NCI-H146 (cell line): ENCODE data around the gene REEP1.

ENCODE experiments used
- DNase-seq: peaks from one replicate; lab custom pipeline; 2025; lab: John Stamatoyannopoulos, UW

Gene REEP1

DNA sequence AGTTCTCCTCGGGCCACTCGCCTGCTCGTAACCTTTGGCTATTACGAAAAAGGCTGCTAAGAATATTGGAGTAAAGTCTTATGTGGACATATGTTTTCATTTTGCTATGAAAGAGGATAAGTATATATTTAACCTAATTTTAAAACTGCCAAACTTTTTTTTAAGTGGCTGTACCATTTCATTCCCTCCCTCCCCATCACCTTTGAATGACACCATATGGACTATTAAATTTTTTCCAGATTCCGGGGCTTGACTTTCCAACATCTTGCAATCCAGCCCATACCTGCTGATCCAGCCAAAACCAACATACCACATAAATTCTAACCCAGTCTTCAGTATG is 31.5 kb downstream of the REEP1 start:
- DNase-seq: no peak

DNA sequence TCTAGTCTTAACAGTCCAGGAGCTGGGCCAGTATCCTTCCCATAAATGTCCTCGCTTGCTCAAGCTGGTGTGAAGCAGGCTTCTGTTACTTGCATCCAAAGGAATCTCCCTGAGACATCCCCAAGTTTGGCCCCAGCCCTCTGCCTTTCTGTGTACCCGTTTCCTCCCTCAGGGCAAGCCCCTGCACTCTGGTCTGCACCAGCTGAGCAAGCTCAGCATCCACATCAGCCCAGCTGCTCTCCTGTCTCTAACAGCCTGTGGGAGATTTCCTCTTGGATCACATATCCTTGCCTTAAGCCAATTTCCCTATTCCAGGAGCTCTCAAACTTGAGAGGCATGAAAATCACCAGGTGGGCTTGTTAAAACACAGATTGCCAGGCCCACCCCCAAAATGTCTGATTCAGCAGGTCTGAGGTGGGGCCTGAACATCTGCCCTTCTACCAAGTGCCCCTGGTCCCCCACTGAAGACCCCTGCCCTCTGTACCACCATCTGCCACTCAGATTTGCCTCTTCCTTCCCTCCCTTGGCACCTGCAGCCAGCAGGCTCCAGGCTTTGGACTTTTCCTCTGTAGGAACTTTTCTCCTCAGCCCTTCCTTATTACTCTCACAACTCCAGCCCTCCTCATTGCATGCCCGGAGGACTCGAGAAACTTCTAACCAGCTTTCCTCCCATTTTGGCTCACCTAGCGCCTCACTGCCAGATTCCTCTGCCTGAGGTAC is 32.1 kb downstream of the REEP1 start:
- no peak for DNase-seq

DNA sequence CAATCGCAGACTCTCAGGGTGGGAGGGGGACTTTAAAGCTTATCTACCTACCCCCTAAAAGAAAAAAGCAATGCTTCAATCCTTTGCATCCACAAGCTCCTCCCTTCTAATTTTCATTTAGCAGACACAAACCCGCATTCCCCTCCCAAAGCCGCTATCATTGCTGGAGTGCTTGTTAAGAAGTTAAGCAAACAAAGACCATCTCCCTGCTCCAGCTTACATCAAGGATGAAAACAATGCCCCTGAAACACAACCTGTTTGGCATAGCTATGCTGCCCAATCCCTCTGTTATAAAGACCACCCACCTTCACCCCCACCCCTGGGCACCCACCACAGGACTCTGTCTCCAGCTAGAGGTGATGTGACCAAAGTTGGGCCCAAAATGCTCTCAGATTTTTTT is 33.0 kb downstream of the REEP1 start:
- DNase-seq: peak; percentile 42

DNA sequence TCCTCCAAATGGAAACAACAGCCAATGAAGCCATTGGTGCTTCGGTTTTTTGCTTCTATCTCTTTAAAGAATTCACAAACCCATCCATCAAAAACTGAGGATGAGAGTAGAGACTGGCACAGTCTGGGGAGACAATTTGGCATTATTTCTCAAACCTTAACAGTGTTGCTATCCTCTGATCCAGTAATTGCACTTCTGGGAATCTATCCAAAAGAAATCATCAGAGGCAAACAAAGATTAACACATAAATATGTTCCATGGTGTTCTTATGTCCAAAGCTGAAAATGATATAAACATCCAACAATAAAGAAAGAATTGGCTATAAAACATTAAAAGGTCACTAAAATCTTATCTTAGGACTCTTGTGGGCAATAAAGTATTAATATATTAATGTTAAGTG is 35.1 kb downstream of the REEP1 start:
- no peak for DNase-seq

DNA sequence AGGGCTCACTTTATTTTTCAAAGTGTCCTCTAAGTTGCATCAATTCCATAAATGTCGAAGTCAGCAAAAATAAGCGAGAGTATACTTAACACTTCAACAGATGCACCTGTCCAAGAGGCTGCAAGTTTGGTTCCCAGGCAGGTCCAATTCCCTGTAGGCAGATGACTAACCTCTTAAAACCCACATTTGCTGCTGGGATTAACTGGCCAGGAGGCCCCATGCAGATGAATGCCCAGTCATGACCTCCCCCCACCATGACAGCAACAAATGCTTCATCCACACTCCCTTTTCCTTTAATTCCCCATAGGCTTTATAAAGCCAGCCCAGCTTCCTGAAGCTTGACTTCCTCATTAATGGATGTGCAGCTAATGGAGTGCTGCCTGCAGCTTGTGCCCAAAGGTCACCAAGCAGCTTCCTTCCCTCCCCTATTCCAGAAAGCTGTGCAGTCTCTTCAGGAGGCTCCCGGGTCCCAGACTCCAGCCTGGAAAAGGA is 35.7 kb downstream of the REEP1 start:
- DNase-seq: no peak

DNA sequence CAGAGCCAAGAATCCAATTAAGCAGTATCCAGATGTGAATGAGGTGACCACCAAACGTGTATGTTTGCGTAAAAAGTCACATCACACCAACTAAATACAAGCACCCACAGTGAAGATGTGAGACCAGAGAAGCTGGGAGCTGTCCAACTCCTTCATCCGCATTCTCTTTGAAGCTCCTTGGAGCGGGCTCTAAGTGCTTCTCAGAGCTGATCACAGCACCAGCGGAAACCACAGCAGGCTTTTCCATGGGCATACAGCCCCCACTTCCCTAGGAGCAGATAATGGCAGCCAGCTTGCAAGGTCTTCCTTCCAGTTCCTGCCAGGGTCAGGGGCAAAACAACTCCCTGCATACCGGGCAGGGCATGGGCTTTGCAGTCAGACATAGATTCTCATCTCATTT is 36.4 kb downstream of the REEP1 start:
- no peak for DNase-seq

DNA sequence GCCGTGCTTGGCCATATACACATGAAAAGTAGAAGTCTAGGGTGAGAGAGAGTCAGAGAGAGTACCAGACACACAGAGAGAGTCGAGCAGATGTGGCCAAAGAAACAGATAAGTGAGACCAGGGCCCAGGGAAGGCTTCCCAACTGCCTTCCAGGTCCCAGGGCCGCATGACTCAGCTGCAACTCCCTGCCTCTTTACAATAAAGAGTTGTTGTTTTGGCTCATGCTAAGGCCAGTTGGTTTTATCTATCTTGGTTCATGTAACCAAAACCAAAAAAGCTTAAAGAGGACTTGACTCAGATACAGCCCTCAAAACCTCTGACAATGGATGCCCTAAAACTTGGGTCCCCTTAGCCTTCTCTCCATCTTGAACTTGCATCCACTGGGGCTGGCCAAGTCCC is 36.9 kb downstream of the REEP1 start:
- no peak for DNase-seq

DNA sequence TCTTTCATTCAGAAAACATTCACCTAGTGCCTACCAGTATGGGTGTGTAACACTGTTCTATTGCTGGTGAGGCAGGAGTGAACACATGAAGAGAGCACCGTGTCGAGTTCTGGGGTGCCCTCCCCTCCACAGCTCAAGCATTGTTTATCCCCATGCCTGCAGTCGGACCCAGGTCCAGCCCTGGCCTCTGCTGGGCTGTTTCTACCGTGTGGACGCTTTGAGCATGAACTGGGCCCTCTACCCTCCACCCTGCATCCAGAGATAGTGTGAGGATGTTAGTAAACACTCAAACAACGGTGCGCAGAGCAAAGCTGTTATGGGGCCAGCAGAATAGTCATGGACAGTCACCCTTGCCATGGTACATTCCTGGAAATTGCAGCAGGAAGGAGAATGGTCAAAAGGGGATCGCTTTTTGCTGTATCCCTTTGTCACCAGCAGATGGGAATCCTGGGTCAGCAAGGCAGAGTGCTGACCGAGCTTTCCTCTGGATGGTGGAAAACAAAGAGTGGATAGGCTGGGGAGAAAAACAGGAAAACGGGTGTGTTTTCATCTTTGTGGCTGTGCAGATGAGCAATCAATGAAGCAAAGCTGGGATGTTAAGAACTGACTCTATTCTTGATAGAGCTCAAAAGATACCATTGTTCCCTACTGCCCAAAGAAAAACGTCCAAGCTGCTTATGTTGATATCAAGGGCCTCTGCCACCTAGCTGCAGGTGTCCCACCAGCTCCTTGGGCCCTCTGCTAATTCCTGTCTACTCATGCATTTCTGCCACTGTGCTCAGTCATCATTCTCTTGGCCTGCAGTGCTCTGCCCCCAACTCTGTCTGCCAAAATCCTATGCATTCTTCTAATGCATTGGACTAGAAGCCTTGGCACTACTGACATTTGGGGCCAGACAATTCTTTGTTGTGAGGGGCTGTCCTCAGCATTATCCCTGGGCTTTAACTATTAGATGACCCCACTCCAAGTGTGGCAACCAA is 38.7 kb downstream of the REEP1 start:
- DNase-seq: peak; percentile 22

DNA sequence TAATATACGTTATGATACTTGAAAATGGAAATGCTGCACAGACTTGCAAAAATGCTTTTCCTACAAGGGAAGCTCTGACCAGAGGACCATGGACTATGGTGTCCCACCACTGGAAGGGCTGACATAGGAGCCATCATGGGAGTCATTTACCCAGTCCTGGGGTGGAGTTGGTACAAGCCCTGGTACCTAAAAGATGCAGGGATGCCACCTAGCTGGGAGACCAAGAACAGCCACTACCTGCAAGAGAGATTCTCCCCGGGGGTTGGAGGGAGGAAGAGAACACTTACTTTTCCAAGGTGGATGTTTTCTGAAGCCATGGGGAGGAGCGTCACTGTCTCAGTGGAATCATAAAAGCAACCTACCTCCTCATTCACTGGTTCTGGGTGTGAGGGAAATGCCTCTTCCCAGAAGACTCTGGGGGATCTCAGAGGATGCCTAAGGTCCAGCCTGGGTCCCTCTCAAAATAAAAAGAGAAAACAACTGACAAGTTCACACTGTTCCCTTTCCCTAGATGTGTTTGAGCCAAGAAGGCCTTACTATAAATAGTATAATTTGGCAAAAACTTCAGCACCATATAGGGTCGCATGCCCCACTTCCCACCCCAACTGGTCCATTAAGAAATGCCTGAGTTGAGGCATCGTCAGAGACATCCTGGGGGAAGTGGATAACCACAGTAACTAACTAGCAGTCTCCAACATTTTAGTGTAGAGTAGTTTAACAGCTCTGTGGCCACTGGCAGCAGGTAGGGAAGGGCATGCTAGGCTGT is 39.9 kb downstream of the REEP1 start:
- DNase-seq: peak; percentile 14

DNA sequence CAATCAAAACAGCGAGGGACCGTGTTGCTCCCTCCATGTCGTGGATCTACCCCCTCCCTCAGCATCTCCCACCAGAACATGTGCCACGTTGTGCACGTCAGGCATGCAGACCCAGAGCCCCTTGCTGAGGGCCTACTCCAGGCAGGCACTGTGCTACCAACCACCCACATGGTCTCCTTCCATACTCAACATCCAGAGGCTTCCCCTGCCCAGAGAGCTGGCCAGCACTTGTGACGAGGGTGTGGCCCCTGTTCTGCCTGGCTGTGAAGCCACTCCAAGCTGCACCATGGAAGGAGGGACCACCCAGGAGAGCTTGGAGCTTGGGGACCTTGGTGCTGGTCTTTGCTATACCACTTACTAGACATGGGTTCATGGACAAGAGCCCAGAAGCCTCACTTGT is 40.5 kb downstream of the REEP1 start:
- DNase-seq: no peak

DNA sequence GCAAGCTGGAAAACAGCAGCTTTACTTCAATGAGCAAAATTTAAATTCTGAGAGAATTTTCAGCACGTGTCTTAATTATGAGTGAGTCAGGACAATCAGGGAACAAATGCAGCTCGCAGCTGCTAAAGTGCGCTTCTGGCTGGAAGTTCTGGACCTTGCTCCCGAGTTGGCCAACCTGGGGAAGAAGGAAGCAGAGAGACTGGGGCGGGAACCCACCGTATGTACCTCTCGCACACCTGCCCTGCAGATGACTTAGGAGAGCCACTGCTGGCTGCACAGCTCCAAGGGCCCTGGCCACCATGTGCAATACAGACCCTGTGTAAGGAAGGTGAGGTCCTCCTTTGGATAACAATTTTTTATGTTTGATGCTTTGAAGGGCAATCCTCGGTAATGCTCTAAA is 42.4 kb downstream of the REEP1 start:
- peak; percentile 52 for DNase-seq

DNA sequence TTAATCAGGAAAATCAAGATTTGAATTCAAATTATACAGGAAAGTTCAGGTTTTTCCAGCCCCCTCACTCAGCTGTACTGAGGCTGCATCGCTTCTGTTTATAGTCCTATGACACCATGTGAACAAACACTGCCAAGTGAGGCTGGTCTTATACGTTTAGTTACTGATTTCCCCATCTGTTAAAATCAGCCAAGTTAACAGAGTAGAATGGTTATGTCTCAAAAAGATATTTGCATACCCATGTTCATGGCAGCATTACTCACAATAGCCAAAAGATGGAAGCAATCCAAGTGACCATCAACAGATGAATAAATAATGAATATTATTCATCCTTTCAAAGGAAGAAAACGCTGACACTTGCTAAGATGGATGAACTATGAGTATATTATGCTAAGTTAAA is 43.8 kb downstream of the REEP1 start:
- no peak for DNase-seq

DNA sequence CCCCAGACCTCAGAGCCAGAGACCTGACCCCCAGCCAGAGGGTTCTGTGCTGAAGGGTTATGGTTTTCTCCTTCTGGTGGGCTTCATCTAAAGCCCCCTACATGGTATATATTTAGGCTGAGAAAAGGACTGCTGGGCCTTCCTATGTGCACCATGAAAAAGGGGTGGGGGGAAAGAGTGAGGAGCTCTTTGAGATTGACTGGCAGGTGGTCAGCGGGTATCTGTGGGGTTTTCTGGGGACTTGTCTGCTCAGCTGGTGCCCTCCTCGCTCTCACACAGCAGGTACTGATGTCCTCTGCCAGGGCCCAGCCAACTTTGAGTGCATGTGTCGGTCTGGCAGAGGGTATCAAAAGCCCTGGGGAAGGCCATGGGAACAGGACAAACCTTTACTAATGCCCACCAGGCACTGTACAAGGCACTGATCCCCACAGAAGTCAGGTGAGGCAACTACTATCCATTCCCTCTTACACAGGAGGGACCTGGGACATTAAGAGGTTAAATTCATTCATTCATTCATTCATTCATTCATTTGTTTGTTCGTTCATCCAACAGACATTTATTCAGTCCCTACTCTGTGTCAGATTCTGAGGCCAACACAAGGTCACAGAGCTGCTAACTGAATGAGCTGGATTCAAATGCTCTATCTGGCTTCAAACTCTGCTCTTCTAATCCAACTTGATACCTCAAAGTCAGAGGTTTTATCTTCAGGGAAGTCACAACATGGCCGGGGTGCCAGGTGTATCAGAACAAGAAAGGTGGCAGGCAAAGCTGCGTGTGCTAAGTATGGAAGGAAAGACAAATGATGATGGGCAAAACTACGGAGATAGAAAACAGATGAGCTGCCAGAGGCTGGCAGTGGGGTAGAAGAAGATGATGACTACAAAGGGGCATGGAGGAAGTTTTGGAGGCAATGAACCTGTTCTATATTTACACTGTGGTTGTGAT is 44.6 kb downstream of the REEP1 start:
- DNase-seq: peak; percentile 39

DNA sequence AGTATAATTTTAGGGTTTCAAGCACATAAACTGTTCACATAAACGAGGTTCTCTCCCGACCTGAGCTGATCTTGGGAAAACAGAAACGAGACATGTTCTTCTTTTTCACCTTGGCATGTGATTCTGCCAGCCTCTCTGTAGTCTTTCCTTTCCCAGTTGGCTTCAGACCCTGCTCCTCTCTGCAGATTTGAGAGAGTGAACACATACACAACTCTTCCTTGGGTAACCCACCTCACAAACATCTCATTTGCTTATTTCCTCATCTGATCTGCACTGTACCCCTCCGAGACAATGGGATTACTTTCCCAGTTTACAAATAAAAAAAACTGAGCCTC is 46.1 kb downstream of the REEP1 start:
- no peak for DNase-seq

DNA sequence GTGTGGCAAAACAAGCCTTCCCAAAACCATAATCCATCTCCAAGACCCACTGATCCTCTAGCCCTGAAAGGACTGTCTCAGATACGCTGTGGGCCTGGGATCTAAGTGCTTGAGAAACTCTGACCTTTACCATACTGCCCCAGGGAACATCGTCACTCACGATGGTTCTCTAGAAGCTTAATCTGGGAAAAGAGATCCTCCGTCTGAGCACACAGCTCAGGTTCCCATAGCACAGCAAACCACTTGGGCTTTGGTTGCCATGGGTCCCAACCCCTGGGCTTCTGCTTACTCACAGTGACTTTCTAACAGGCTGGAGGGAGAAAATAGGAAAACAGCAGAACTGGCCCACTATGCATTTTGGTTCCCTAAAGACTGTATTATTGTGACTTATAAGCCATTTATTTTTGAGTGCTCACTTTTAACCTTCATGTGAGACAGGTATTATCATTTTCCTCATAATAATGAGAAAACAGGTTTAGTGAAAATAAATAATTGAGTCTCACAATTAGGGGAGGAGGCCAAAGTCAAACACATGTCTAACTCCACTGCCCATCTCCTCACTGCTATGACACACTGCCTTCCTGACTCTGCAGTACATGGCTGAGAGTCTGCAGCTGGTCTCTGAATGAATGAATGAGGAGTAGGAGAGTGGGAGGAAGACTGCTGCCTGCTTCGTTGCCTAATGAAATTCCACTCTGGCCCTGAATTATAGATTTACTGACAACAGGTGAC is 46.7 kb downstream of the REEP1 start:
- DNase-seq: no peak

DNA sequence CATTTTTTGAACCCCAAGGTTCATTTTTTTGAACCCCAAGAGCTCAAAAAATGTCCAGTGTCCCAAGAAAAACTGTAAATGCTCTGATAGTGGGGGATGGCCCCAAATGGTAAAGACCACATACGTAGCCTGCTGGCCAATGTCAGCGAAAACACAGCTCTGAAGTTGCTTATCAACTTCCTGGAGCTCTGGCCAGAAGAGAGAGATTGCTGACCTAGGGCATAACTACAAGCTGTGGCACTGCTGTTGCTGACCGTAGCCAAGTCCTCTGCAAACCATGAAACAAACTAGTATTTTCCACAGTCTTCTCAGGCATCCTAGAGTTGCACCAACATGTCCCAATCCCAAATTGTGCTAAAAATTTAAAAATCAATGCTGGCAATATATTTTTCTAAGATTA is 50.9 kb downstream of the REEP1 start:
- DNase-seq: no peak

DNA sequence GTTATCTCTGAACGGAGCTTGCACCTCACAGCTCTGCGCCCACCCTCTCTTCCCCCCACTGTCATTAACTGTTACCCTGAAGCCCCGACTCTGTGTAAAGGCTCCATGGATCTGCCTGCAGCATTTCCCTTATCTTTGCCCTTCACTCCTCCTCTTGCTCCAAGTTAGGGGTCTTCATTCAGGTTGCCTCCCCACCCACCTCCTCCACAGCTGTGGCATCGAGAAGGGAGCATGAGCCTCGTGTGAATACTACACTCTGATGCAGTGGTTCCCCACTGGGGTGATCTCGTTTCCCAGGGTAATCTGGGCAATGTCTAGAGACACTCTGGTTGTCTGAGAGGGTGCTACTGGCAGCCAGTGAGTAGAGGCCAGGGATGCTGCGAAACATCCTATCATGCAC is 51.4 kb downstream of the REEP1 start:
- DNase-seq: no peak

DNA sequence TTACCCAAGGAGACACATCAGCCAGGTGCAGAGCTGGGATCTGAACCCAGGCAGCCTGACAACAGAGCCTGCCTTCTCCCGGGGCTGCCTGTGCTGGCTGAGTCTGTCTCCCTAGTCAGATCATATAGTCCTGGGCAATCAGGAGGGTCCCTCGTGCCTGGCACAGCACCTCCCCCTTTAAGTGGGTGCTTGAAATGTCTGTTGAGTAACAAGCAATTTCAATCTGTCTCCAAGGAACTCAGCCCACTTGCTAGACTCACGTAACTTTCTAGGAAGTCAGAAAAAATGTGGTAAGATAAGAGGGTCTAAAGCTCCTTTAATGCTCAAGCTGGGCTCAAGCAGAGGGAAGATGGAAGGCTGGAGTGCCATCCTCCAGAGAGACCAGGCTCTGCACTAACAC is 51.9 kb downstream of the REEP1 start:
- DNase-seq: no peak

DNA sequence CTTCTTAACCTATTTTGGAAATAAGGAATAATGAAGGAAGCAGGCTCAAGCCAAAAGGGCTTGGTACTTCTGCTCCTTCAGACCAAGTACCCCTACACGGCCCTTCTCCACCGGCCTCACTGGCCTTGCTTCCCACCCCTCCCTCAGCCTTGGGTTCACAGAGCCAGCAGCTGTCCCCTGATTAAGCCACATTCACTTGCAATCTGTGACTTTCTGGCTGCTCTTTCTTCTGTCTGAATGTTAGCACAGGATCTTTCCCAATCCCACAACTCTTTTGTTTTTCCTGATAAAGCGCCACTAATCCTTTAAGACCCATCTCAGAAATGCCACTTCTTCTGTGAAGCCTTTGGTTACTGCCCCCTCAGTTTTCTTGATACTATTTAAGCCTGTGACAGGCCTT is 52.4 kb downstream of the REEP1 start:
- DNase-seq: no peak

DNA sequence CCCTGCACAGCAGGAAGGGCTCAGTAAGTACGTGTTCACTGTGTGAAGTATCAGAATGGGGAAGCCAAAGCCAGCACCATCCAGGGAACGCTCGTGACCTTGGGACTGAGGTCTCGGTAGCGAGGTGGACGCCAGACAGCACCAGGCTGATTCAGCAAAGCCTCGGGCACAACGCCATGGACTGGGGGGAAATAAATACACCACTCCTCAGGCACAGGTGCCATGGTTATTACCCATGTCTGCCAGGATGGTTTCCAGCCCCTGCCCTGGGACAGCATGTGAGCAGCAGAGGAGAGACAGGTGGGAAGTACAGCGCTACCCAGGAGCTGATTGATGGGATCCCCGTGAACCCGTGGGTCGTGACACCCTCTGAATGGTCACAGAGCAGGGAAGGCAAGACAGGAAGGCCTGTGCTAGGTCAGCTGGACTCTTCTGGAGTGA is 53.0 kb downstream of the REEP1 start:
- DNase-seq: no peak
